Transverse colon (tissue), 4 donors: ENCODE measurements around the gene MTMR12.

Experiments
- EP300 ChIP-seq: sonication (generic); formaldehyde crosslinking; IDR thresholded peaks from one replicate; pipeline ENCODE4 v1.6.1; 2017; ENCODE audit warnings: antibody characterized with exemption, low read depth
- POLR2A ChIP-seq: fragments of 450-650 bp; IDR thresholded peaks from one replicate; pipeline ENCODE4 v1.6.1; 2016; ENCODE audit warnings: antibody characterized with exemption, mild to moderate bottlenecking, moderate library complexity
- POLR2AphosphoS5 ChIP-seq, 3 donors: sonication (generic); formaldehyde crosslinking; IDR thresholded peaks; one replicate each; pipeline ENCODE4 v1.6.1; 2016; ENCODE audit warnings: antibody characterized with exemption in 3 of 3
- TF ChIP-seq, protein P1 (sequence below), 5 experiments: fragments of 200-600 bp in 3 of 5; fragments of 450-650 bp in 2 of 5; sonication (generic) in 3 of 5; IDR thresholded peaks; 1 replicate in 2 of 5; 2 replicates in 3 of 5; pipeline ENCODE4 v1.5.1; 2016 to 2017; ENCODE audit warnings: antibody characterized with exemption in 5 of 5, inconsistent platforms in 3 of 5, mild to moderate bottlenecking in 2 of 5, moderate library complexity in 1 of 5

- TF ChIP-seq, protein P1, sequence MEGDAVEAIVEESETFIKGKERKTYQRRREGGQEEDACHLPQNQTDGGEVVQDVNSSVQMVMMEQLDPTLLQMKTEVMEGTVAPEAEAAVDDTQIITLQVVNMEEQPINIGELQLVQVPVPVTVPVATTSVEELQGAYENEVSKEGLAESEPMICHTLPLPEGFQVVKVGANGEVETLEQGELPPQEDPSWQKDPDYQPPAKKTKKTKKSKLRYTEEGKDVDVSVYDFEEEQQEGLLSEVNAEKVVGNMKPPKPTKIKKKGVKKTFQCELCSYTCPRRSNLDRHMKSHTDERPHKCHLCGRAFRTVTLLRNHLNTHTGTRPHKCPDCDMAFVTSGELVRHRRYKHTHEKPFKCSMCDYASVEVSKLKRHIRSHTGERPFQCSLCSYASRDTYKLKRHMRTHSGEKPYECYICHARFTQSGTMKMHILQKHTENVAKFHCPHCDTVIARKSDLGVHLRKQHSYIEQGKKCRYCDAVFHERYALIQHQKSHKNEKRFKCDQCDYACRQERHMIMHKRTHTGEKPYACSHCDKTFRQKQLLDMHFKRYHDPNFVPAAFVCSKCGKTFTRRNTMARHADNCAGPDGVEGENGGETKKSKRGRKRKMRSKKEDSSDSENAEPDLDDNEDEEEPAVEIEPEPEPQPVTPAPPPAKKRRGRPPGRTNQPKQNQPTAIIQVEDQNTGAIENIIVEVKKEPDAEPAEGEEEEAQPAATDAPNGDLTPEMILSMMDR (IDR thresholded peaks at IDR 0.05) = no peak
- TF ChIP-seq POLR2AphosphoS5 (IDR thresholded peaks at IDR 0.05) = no peak
- TF ChIP-seq EP300 = no peak
- TF ChIP-seq POLR2A = no peak
These were observed 2.7 kb upstream of the MTMR12 start for GRCh38 chr5:32315221-32316014.
